ENCODE data around the gene CAPZB.

CAPZB gene

DNA sequence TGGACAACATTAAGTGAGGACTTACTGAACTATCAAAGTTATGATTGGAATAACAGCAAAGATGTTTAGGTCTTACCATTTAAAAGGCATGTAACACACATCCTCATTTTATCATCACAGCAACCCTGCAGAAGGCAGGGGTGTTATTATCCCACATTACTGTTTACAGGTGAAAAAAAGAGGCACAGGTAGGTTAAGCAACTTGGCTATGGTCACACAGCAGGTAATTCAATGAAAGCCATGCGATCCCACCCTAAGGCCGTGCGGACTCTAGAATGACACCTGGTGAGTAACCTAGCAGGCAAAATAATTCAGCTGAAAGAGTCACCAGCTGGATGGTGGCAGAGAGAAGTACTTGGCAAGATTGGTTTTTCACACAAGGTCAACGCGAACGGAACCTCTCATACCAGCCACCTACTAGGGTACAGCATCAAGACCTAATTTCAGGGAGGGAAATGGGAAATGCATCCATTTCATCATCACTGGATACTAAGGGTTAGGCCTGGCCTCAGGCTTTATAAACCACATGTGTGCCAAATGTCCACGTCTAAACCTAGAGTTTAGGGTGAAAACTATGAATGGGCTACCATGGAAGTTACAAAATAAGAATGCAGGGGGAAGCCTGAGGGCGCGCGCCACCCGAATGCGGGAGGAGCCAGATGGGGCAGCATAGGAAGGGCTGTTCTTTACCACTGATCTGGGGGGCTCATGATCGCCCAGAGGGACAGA is 88.0 kb downstream of the CAPZB start:
- Histone ChIP-seq H3K36me3 (ENCODE audit: insufficient read depth, low read depth, low read length) (peaks cover 5% of the 10 kb centered on the region; the same call in 1 of the 2 replicates), H3K9ac (ENCODE audit: low read depth, low read length) (no peak overlapping the region), H3K27ac (ENCODE audit: low read length) (no peak overlapping the region), H3K4me3 (ENCODE audit: low read length) (no peak overlapping the region), H3K27me3 (ENCODE audit: insufficient read depth, low read length) (no peaks in the 10 kb centered on the region), H3K9me3 (ENCODE audit: insufficient read depth, low read depth, low read length) (no peaks in the 10 kb centered on the region), H3K4me1 (ENCODE audit: insufficient read depth, low read length) (peaks cover 26% of the 10 kb centered on the region)

DNA sequence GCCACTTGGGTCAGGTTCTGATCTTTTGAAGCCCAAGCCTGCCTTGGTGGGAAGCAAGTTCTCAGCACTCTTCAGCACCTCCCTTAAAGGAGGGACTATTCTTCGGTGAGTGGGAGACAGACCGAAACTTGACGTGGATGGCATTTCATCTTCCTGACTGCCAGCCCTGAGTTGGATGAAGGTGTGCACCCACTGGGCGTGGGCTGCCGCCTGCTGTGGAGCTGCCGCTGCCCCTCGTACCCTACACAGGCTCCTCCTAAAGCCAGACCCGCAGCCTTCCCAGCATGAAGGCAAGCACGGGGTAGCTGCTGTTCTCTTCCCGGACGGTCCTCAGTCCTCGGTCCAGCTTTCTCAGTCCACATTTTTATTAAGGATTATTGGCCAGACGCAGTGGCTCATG is 89.1 kb downstream of the CAPZB start:
- H3K27ac ChIP-seq (ENCODE audit: low read length): peak overlapping the region; percentile 11
- H3K9ac ChIP-seq (ENCODE audit: low read depth, low read length): no peak overlapping the region; the same call in 1 of the 2 replicates
- peaks cover 15% of the 10 kb centered on the region for H3K4me1 ChIP-seq (ENCODE audit: insufficient read depth, low read length)
- H3K9me3 ChIP-seq (ENCODE audit: insufficient read depth, low read depth, low read length): no peaks in the 10 kb centered on the region
- H3K4me3 ChIP-seq (ENCODE audit: low read length): no peak overlapping the region
- H3K27me3 ChIP-seq (ENCODE audit: insufficient read depth, low read length): no peaks in the 10 kb centered on the region
- H3K36me3 ChIP-seq (ENCODE audit: insufficient read depth, low read depth, low read length): peaks cover 5% of the 10 kb centered on the region; the same call in 1 of the 2 replicates

DNA sequence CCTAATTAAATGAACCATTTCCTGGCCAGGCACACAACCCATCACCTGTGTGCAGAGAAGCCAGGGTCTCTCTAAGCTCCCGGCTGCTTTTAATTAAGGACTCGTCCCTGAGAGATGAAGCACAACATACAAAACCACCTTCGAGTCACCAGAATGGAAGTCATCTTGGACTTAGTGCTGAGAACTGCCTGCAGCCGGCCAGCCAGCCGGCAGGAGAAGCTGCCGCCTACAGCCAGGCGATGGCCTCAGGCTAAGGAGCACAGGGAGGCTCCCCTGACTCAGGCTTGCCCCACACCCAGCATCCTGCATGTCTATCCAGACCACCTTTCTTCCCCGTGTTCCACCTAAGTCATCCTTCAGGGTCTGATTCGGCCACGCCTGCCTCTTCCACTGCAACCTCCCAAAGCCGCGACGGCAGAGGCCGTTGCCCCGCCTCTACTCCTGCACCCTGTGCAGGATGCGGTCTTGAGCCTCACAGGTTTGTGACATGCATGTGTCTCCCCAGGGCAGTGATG is 89.6 kb downstream of the CAPZB start:
- peaks cover 11% of the 10 kb centered on the region for H3K4me1 ChIP-seq (ENCODE audit: insufficient read depth, low read length)
- no peaks in the 10 kb centered on the region for H3K9me3 ChIP-seq (ENCODE audit: insufficient read depth, low read depth, low read length)
- no peak overlapping the region for H3K4me3 ChIP-seq (ENCODE audit: low read length)
- peak overlapping the region; percentile 11 for H3K27ac ChIP-seq (ENCODE audit: low read length)
- peaks cover 5% of the 10 kb centered on the region; the same call in 1 of the 2 replicates for H3K36me3 ChIP-seq (ENCODE audit: insufficient read depth, low read depth, low read length)
- H3K27me3 ChIP-seq (ENCODE audit: insufficient read depth, low read length): no peaks in the 10 kb centered on the region
- no peak overlapping the region; the same call in 1 of the 2 replicates for H3K9ac ChIP-seq (ENCODE audit: low read depth, low read length)

DNA sequence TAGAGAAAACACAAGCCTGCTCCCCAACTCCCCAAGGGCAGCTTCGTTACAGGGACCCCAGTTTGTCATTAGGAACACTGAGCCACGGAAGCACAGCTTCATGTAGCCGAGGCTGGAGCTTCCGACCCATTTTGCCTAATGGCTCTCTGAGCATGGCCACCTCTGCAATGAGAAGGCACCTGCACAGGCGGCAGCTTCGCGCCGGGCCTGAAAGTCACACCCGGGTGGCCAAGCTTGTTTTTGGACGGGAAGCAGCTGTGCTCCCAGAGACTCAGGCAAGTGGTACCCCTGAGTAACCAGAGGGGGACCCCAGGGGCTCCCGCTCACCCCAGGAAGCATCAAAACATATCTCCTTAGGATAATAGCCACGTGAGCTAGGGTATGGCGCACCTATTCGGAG is 92.3 kb downstream of the CAPZB start:
- H3K27me3 ChIP-seq (ENCODE audit: insufficient read depth, low read length): no peaks in the 10 kb centered on the region
- peaks cover 4% of the 10 kb centered on the region; the same call in 1 of the 2 replicates for H3K4me1 ChIP-seq (ENCODE audit: insufficient read depth, low read length)
- H3K9ac ChIP-seq (ENCODE audit: low read depth, low read length): no peak overlapping the region
- H3K9me3 ChIP-seq (ENCODE audit: insufficient read depth, low read depth, low read length): no peaks in the 10 kb centered on the region
- no peak overlapping the region for H3K4me3 ChIP-seq (ENCODE audit: low read length)
- no peak overlapping the region for H3K27ac ChIP-seq (ENCODE audit: low read length)
- peaks cover 3% of the 10 kb centered on the region; the same call in 1 of the 2 replicates for H3K36me3 ChIP-seq (ENCODE audit: insufficient read depth, low read depth, low read length)

DNA sequence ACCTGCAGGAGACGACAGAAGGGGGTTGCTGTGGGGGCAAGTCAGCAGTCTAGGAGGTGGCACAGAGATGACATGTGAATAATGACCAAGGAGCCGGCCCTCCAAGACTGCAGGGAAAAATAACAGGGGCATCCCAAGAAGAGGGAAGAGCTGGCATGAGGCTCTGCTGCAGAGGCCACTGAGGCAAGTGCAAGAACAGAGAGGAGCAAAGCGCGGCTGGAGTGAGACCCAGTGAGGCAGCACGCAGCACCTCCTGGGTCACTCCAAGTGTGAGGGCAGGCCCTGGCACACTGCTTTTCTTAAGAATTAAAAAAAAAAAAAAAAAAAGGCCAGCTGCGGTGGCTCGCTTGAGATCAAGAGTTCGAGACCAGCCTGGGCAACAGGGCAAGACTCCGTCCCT is 93.1 kb downstream of the CAPZB start:
- Histone ChIP-seq H3K36me3 (ENCODE audit: insufficient read depth, low read depth, low read length) (0 out of 2 replicates have a peak, but pooled peaks cover 2% of the 10 kb centered on the region), H3K27me3 (ENCODE audit: insufficient read depth, low read length) (no peaks in the 10 kb centered on the region), H3K9ac (ENCODE audit: low read depth, low read length) (no peak overlapping the region), H3K4me1 (ENCODE audit: insufficient read depth, low read length) (peaks cover 4% of the 10 kb centered on the region; the same call in 1 of the 2 replicates), H3K27ac (ENCODE audit: low read length) (no peak overlapping the region), H3K4me3 (ENCODE audit: low read length) (no peak overlapping the region), H3K9me3 (ENCODE audit: insufficient read depth, low read depth, low read length) (no peaks in the 10 kb centered on the region)

DNA sequence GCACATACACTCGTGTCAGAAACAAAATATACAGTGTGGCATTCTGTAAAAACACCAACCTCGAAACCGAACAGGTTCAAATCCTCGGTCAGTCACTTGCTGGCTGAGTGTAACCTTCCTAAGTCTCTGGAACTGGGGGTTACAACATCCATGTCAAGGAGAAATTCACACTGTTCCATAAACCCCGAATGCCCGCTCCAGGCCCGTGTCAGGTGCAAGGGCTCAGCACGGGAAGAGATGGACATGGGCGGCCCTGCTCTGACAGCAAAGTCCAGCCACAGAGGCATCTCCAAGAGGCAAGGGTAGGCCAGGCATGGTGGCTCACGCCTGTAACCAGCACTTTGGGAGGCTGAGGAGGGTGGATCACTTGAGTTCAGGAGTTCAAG is 93.8 kb downstream of the CAPZB start:
- H3K4me3 ChIP-seq (ENCODE audit: low read length): no peak overlapping the region
- no peaks in the 10 kb centered on the region for H3K27me3 ChIP-seq (ENCODE audit: insufficient read depth, low read length)
- H3K9ac ChIP-seq (ENCODE audit: low read depth, low read length): no peak overlapping the region
- H3K36me3 ChIP-seq (ENCODE audit: insufficient read depth, low read depth, low read length): 0 out of 2 replicates have a peak, but pooled peaks cover 2% of the 10 kb centered on the region
- no peaks in the 10 kb centered on the region for H3K9me3 ChIP-seq (ENCODE audit: insufficient read depth, low read depth, low read length)
- peaks cover 4% of the 10 kb centered on the region; the same call in 1 of the 2 replicates for H3K4me1 ChIP-seq (ENCODE audit: insufficient read depth, low read length)
- no peak overlapping the region for H3K27ac ChIP-seq (ENCODE audit: low read length)

DNA sequence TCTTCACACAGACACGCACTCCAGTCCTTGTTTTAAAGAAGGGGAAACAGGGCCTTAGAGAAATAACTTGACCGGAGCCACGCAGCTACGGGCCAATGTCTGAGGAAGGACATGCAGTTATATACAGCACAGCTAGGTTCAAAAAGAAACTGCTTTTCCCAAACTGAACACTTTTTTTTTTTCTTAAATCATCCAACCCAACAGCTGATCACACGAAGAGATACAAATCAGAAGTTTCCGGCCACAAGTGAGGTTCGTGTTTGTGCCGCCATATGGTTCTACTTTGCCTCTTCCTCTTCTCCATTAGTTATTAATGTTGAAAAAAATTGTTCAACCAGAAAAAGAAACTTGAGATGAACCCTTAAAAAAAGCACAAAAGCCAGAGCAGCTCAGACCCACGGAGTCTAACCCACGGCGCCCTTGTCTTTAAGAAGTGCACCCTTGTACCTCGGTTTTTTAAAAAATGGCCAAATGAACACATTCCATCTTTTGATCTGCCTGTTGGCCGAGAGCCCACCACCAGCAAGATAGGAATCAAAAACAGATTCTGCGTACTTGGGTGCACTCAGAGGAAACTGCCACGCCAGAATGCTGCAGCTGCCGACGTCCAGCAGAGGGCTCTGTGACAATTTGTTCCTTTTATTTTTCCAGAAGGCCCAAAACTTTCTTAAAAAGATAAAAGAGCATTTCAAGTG is 94.3 kb downstream of the CAPZB start:
- Histone ChIP-seq H3K27me3 (ENCODE audit: insufficient read depth, low read length) (no peaks in the 10 kb centered on the region), H3K27ac (ENCODE audit: low read length) (no peak overlapping the region), H3K9me3 (ENCODE audit: insufficient read depth, low read depth, low read length) (no peaks in the 10 kb centered on the region), H3K9ac (ENCODE audit: low read depth, low read length) (no peak overlapping the region), H3K4me1 (ENCODE audit: insufficient read depth, low read length) (peaks cover 4% of the 10 kb centered on the region; the same call in 1 of the 2 replicates), H3K4me3 (ENCODE audit: low read length) (no peak overlapping the region), H3K36me3 (ENCODE audit: insufficient read depth, low read depth, low read length) (0 out of 2 replicates have a peak, but pooled peaks cover 2% of the 10 kb centered on the region)

DNA sequence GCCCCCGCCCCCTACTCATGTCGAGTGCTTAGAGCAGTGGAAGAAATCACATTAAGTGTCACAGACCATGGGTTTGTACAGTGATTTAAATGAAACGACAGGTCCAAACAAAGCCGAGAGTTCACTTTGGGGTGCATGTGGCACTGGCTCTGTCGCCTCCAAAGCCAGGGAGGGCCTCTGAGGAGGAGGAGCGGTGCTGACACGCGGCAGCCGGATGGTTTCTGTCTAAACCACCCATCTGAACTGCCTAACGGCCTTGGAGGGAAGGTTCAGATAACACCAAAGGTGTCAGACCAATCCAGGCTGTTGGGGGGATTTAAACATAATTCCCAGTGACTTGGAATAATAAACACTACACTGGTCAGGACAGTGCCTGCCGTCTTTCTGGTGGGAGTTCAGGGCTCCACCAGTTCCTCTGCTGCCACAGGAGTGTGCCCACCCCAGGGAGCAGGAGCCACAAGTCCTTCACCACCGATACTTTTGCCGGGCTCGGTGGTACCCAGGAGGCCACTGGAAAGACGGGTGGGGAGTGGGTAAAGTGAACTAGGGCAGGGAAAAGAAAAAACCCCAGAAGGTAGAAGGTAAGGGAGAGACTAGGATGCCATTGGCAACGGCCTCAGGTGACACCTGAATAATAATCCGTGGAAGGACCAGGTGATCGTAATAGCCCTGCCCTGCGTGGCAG is 95.0 kb downstream of the CAPZB start:
- H3K36me3 ChIP-seq (ENCODE audit: insufficient read depth, low read depth, low read length): peaks cover 6% of the 10 kb centered on the region
- peaks cover 1% of the 10 kb centered on the region; the same call in 1 of the 2 replicates for H3K4me1 ChIP-seq (ENCODE audit: insufficient read depth, low read length)
- no peak overlapping the region for H3K9ac ChIP-seq (ENCODE audit: low read depth, low read length)
- H3K4me3 ChIP-seq (ENCODE audit: low read length): no peak overlapping the region
- no peak overlapping the region for H3K27ac ChIP-seq (ENCODE audit: low read length)
- no peaks in the 10 kb centered on the region for H3K9me3 ChIP-seq (ENCODE audit: insufficient read depth, low read depth, low read length)
- H3K27me3 ChIP-seq (ENCODE audit: insufficient read depth, low read length): no peaks in the 10 kb centered on the region

DNA sequence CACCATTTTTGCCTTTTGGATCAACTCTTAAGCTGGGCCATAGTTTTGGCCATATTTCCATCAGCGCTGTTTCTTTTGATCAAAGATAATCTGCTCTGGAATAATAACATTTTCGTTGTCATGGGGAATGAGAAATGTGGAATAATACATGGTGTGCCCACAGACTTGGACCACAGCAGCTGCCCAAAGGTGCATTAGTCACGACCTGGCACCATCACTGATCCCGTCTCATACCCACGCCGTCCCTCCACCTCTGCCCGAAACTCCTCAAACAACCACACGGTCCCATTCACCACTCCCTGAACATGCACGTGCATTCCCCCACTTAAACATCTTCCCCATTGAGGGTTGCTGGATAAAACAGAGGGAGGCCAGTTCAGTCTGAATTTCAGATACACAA is 96.4 kb downstream of the CAPZB start:
- Histone ChIP-seq H3K9me3 (ENCODE audit: insufficient read depth, low read depth, low read length) (no peaks in the 10 kb centered on the region), H3K9ac (ENCODE audit: low read depth, low read length) (no peak overlapping the region), H3K27me3 (ENCODE audit: insufficient read depth, low read length) (no peaks in the 10 kb centered on the region), H3K36me3 (ENCODE audit: insufficient read depth, low read depth, low read length) (peaks cover 19% of the 10 kb centered on the region), H3K4me1 (ENCODE audit: insufficient read depth, low read length) (no peaks in the 10 kb centered on the region), H3K4me3 (ENCODE audit: low read length) (no peak overlapping the region), H3K27ac (ENCODE audit: low read length) (no peak overlapping the region)

DNA sequence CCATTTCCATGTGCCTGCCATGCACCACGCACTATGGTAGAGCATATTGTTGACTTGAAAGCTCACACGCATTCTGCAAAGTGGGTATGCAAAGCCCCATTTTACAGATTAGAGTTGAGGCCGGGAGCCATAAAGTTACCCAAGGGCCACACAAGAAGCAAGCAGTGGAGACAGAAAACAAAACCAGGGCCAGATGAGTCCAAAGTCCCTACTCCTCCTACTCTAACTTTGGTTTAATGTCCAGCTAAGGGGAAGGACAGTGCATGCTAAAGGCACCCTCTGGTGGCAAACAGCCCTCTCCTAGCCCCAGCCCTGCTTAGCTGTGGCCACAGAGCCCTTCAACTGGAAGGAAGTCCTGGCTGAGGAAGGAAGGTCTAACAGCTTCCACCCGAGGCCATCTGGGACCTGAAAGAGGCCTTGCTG is 98.3 kb downstream of the CAPZB start:
- H3K27ac ChIP-seq (ENCODE audit: low read length): no peak overlapping the region
- no peaks in the 10 kb centered on the region for H3K4me1 ChIP-seq (ENCODE audit: insufficient read depth, low read length)
- no peak overlapping the region for H3K4me3 ChIP-seq (ENCODE audit: low read length)
- H3K27me3 ChIP-seq (ENCODE audit: insufficient read depth, low read length): no peaks in the 10 kb centered on the region
- no peaks in the 10 kb centered on the region for H3K9me3 ChIP-seq (ENCODE audit: insufficient read depth, low read depth, low read length)
- H3K36me3 ChIP-seq (ENCODE audit: insufficient read depth, low read depth, low read length): peaks cover 31% of the 10 kb centered on the region
- no peak overlapping the region for H3K9ac ChIP-seq (ENCODE audit: low read depth, low read length)

DNA sequence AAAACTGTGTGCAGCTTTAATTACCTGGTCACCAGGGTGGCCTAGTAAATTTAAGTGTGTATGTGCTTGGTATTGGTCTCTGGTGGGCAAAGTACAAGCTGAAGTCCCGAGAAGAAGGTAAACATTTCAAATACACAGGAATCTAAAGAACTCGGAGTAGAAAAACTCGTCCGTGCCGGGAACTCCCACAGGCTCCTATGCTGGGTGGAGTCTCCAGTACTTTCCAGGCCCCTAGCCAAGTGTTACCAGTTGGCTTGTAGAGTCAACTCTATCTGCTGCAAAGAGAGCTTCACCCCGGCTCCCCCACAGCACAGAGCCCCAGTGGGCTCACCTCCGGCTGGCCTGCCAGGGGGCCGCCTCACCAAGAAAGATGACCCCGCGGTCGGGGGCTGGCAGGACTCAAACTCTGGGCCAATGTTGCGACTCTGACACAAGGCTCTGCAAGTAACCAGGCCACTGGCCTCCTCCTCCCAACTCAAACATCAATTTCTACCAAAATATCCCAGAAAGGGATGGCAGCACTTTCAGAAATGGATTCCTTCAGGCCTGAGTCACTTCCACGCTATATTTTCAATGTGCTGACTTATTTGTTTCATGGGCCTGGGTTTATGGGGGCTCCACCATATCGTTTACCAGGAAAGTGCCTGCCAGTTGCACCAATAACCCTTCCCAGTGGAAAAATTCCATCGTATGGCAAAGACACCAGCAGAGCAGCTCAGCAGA is 99.3 kb downstream of the CAPZB start:
- H3K9ac ChIP-seq (ENCODE audit: low read depth, low read length): no peak overlapping the region
- H3K9me3 ChIP-seq (ENCODE audit: insufficient read depth, low read depth, low read length): no peaks in the 10 kb centered on the region
- H3K36me3 ChIP-seq (ENCODE audit: insufficient read depth, low read depth, low read length): peaks cover 40% of the 10 kb centered on the region
- no peak overlapping the region for H3K4me3 ChIP-seq (ENCODE audit: low read length)
- no peaks in the 10 kb centered on the region for H3K4me1 ChIP-seq (ENCODE audit: insufficient read depth, low read length)
- H3K27me3 ChIP-seq (ENCODE audit: insufficient read depth, low read length): no peaks in the 10 kb centered on the region
- no peak overlapping the region for H3K27ac ChIP-seq (ENCODE audit: low read length)

All from iPS-20b (cell line).